Fibroblast of mammary gland (primary cell): ENCODE results near the gene SUSD2.

Source experiments
- DNase-seq: peaks from one replicate; pipeline ENCODE4 v3.0.0-alpha.2; 2010; ENCODE audit warnings: low read depth
- H3K4me3 ChIP-seq: 2 replicates; pipeline ENCODE4 v1.5.1; 2011; ENCODE audit warnings: low read depth, mild to moderate bottlenecking, low read length, moderate library complexity; ENCODE audit not compliant: control insufficient read depth
- TF ChIP-seq, protein P1 (sequence below): conservative IDR thresholded peaks from 2 replicates; pipeline ENCODE4 v1.5.1; 2011; ENCODE audit warnings: low read depth, low read length, inconsistent platforms; ENCODE audit not compliant: control insufficient read depth, insufficient read depth

The SUSD2 gene

DNA sequence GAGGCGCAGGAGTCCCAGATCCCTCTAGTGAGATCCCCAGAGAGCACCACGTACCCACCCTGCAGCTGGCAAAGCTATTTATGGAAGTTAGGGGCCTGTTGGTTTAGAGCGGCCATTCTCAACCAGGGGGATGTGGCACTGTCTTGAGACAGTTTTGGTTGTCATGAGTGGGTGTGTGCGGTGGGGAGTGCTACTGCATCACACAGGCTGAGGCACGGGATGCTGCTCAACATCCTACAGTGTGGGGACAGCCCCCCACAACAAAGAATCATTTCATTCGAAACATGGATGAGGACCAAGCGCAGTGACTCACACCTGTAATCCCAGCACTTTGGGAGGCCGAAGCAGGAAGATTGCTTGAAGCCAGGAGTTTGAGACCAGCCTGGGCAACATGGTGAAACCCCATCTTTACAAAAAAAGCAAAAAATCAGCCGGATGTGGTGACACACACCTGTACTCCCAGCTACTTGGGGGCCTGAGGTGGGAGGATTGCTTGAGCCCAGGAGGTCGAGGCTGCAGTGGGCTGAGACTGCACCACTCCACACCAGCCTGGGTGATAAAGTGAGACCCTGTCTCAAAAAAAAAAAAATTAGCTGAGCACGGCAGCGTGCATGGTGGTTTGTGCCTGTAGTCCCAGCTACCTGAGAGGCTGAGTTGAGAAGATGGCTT is 35.4 kb downstream of the SUSD2 start:
- H3K4me3 ChIP-seq = no peak overlapping the region
- DNase-seq = no peak
- TF ChIP-seq, protein P1, sequence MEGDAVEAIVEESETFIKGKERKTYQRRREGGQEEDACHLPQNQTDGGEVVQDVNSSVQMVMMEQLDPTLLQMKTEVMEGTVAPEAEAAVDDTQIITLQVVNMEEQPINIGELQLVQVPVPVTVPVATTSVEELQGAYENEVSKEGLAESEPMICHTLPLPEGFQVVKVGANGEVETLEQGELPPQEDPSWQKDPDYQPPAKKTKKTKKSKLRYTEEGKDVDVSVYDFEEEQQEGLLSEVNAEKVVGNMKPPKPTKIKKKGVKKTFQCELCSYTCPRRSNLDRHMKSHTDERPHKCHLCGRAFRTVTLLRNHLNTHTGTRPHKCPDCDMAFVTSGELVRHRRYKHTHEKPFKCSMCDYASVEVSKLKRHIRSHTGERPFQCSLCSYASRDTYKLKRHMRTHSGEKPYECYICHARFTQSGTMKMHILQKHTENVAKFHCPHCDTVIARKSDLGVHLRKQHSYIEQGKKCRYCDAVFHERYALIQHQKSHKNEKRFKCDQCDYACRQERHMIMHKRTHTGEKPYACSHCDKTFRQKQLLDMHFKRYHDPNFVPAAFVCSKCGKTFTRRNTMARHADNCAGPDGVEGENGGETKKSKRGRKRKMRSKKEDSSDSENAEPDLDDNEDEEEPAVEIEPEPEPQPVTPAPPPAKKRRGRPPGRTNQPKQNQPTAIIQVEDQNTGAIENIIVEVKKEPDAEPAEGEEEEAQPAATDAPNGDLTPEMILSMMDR = no peak

DNA sequence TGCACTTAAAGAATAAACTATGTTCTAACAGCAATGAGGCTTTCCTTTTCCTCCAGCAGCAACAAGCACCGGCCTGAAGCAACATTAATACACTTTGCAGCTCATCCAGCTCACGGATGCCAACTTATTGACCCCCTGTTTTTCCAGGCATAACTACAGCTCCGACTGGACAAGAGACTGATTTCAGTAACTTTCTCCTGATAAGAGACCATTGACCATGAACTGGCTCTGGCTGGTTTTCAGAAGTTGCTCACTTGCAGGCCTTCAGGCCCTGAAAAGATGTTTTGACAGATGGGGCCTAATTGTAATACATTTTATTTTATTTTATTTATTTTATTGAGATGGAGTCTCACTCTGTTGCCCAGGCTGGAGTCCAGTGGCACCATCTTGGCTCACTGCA is 36.1 kb downstream of the SUSD2 start:
- DNase-seq = no peak
- TF ChIP-seq, protein P1 = no peak
- no peak overlapping the region for H3K4me3 ChIP-seq

DNA sequence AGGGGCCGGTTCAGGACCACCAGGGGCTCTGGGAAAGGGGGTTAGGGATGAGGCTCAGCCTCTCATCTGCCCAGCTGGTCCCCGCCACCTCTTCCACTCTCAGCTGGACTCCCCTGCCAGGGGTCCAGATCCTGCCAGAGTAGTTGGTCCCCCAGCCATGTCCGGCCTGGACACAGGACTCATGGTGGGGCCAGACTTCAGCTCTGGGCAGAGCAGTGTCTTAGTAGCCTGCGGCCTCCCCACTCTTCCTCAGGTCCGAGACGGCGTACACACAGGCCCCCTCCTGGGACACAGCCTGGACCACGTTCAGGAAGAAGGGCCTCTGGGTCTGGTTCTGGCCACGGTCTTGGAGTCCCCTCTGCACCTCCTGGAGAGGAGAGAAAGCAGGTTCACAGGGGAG is 38.5 kb downstream of the SUSD2 start:
- no peak overlapping the region for H3K4me3 ChIP-seq
- TF ChIP-seq, protein P1 = no peak
- DNase-seq = no peak

DNA sequence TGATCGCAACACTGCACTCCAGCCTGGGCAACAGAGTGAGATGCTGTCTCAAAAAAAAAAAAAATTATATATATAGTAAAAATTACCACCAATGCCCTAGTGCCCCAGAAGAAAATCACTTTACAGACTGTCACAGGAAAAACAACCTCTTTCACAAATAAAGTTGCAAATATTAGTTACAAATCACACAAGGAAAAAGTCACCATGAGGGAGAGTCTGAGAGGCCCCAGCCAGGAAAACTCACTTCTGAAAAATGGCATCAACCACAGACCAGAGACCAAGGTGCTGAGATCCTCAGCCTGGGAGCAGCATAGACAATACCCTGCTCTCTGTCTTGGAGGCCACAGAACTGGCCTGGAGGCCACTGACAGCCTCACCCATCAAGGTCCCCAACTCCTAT is 43.2 kb downstream of the SUSD2 start:
- TF ChIP-seq, protein P1 = no peak
- no peak overlapping the region for H3K4me3 ChIP-seq
- DNase-seq = no peak

DNA sequence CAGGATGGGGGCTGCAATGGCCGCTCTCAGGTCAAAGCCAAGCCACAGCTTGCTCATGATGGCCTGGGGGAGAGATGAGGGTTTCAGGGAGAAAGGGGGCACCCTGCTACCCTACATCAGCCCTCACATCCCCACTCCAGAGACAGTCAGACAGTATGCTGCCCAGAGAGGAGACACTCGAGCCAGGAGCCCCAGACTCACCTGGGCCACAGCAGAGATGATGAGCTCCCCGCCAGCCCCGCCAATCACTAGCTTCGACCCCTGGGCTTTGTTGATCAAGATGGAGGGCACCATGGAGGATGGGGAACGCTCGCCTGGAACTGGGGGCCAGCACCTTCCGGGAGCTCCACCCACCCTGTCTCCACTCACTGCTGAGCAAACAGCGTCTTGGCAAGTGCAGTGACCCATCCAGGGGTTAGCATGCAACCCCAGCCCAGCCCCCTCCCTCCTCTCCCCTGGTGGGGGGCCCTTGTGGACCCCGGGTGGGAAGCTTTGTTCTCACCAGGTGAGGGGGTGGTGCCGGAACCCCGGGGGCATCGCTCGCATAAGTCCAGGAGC is 43.8 kb downstream of the SUSD2 start:
- TF ChIP-seq, protein P1 = no peak
- no peak overlapping the region for H3K4me3 ChIP-seq

DNA sequence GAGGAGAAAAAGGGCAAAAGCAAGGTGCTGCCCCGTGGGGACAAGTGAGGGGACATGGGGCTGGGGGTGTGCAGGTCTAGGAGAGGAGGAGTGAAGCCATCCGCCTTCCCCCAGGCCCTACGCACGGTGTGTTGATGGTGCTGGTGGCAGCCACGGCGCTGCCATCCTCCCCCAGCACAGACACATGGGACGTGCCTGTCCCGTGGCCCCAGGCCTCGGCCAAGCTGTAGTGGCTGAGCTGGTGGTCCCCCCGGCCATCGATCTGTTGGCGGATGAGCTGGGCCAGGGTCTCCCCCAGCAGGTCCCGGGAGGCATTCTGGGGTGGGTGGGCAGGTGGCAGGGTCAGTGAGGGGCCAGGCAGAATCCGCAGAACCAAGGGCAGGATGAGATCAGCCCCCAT is 44.7 kb downstream of the SUSD2 start:
- no peak for DNase-seq
- TF ChIP-seq, protein P1 = no peak
- H3K4me3 ChIP-seq = no peak overlapping the region

More for the DNA sequence above, 43.8 kb downstream of the SUSD2 start:
- no peak for DNase-seq
